K562 (cell line): ENCODE results near the gene HOXA9. TPM values are rescaled to one million over a fixed set of nuclear protein-coding genes. Genes with fewer than 3 reads are reported as not detected.

ENCODE experiments used
- ATAC-seq: fragments of 200-7000 bp; cut with Tn5 transposase; 3 replicates; pipeline ENCODE4 v1.9.1; 2020; ENCODE audit warnings: moderate library complexity
- BruUV-seq: library from RNA; stranded (reverse); fragments of 400-500 nt; replicated peaks from 2 replicates; lab custom pipeline; 2021; lab: Mats Ljungman, UMichigan
- CTCF ChIA-PET: fragments of 300-600 bp; formaldehyde crosslinking; extraction: SDS; loops from one replicate; lab custom pipeline; 2021; ENCODE audit warnings: low intra/inter-chr PET ratio; lab: Yijun Ruan, JAX
- POLR2A ChIA-PET: fragments of 300-600, 350-650 bp; sonication (Branson Sonifier 250); formaldehyde crosslinking; extraction: SDS; loops from one replicate; lab custom pipeline; 2021; ENCODE audit warnings: antibody characterized with exemption, inconsistent platforms; lab: Yijun Ruan, JAX
- DNase-seq, 4 experiments: peaks; one replicate each; pipeline versions ENCODE4 v3.0.0 to v3.0.0-alpha.2; 2011 to 2018; ENCODE audit warnings: low spot score in 3 of 4, mixed read lengths in 3 of 4; ENCODE audit errors: extremely low read depth in 1 of 4
- FAIRE-seq: peaks from 2 replicates; lab custom pipeline; 2011; peaks lifted over from hg19 to GRCh38; lab: Jason Lieb, UNC
- H2AFZ ChIP-seq: 2 replicates; pipeline ENCODE4 v1.6.0; 2011; ENCODE audit warnings: low read depth, low read length, control low read depth, inconsistent platforms
- H3K27ac ChIP-seq: fragments of 200-600 bp; 3 replicates; pipeline ENCODE4 v1.8.0; 2011; ENCODE audit warnings: low read depth, mild to moderate bottlenecking, control low read depth, inconsistent platforms, low read length, moderate library complexity, mixed read lengths; ENCODE audit errors: extremely low read depth
- H3K27me3 ChIP-seq, 2 experiments: fragments of 300-600 bp in 1 of 2; 2 replicates in 1 of 2; 3 replicates in 1 of 2; pipeline versions ENCODE4 v1.6.0 to v1.8.0; 2011; ENCODE audit warnings: inconsistent platforms in 2 of 2, low read length in 2 of 2, mild to moderate bottlenecking in 1 of 2, mixed read lengths in 1 of 2, moderate library complexity in 1 of 2; ENCODE audit not compliant: control insufficient read depth in 2 of 2, insufficient read depth in 2 of 2
- H3K36me3 ChIP-seq: fragments of 300-600 bp; 3 replicates; pipeline ENCODE4 v1.8.0; 2011; ENCODE audit warnings: mild to moderate bottlenecking, low read length, inconsistent platforms; ENCODE audit not compliant: control insufficient read depth, insufficient read depth
- H3K4me1 ChIP-seq, 2 experiments: fragments of 200-600 bp in 1 of 2; replicated peaks in 1 of 2; 2 replicates in 1 of 2; 3 replicates in 1 of 2; pipeline versions ENCODE4 v1.5.1 to v1.8.0; 2011; ENCODE audit warnings: inconsistent platforms in 2 of 2, low read length in 2 of 2, mild to moderate bottlenecking in 1 of 2, mixed read lengths in 1 of 2, moderate library complexity in 1 of 2; ENCODE audit not compliant: control insufficient read depth in 2 of 2, insufficient read depth in 2 of 2
- H3K4me2 ChIP-seq: 2 replicates; pipeline ENCODE4 v1.6.1; 2011; ENCODE audit warnings: low read length, control low read depth, inconsistent platforms, mixed read lengths; ENCODE audit not compliant: insufficient read depth
- H3K4me3 ChIP-seq: fragments of 200-600 bp; sonication (generic), shearing (Covaris generic); 2 replicates; pipeline ENCODE4 v1.5.1; 2016; ENCODE audit warnings: control low read depth, inconsistent platforms
- H3K79me2 ChIP-seq: fragments of 200-600 bp; 3 replicates; pipeline ENCODE4 v1.8.0; 2011; ENCODE audit warnings: low read length, inconsistent platforms; ENCODE audit not compliant: control insufficient read depth, insufficient read depth
- H3K9ac ChIP-seq, 2 experiments: 2 replicates each; pipeline versions ENCODE4 v1.6.0 to v1.6.1; 2011; ENCODE audit warnings: low read depth in 2 of 2, low read length in 2 of 2, control low read depth in 1 of 2, inconsistent platforms in 1 of 2, mild to moderate bottlenecking in 1 of 2, mixed read lengths in 1 of 2; ENCODE audit not compliant: insufficient read depth in 1 of 2
- H3K9me1 ChIP-seq: one replicate; pipeline ENCODE4 v1.6.0; 2011; ENCODE audit warnings: inconsistent platforms, mild to moderate bottlenecking, low read length, moderate library complexity; ENCODE audit not compliant: control insufficient read depth, insufficient read depth
- H3K9me3 ChIP-seq: replicated peaks from 2 replicates; pipeline ENCODE4 v1.5.1; 2011; ENCODE audit warnings: low read depth, low read length, inconsistent platforms; ENCODE audit not compliant: control insufficient read depth, insufficient read depth
- H4K20me1 ChIP-seq: replicated peaks from 2 replicates; pipeline ENCODE4 v1.6.1; 2011; ENCODE audit warnings: low read length, inconsistent platforms, mixed read lengths; ENCODE audit not compliant: control insufficient read depth, insufficient read depth
- BHLHE40 ChIP-seq: IDR thresholded peaks from 2 replicates; pipeline ENCODE4 v1.6.1; 2011; ENCODE audit warnings: low read length, improper control_type of control experiment
- CCAR2 ChIP-seq: fragments of 200-400 bp; formaldehyde crosslinking; IDR thresholded peaks from 2 replicates; pipeline ENCODE4 v1.6.1; 2017; ENCODE audit warnings: mild to moderate bottlenecking, low read depth, low read length
- CSDE1 ChIP-seq, 2 experiments: fragments of 450-650 bp; IDR thresholded peaks; 2 replicates each; pipeline ENCODE4 v1.6.1; 2016; ENCODE audit warnings: mild to moderate bottlenecking in 1 of 2
- ESRRA ChIP-seq: fragments of 450-650 bp; IDR thresholded peaks from 2 replicates; pipeline ENCODE4 v1.6.1; 2014; ENCODE audit warnings: low read depth, mild to moderate bottlenecking, moderate library complexity, borderline replicate concordance
- MEIS2 ChIP-seq: fragments of 450-650 bp; IDR thresholded peaks from 2 replicates; pipeline ENCODE4 v1.6.1; 2014; ENCODE audit warnings: mild to moderate bottlenecking; ENCODE audit not compliant: partially characterized antibody
- NCOA6 ChIP-seq: fragments of 450-650 bp; IDR thresholded peaks from 2 replicates; pipeline ENCODE4 v1.6.1; 2017; ENCODE audit warnings: mild to moderate bottlenecking
- REST ChIP-seq, 2 experiments: fragments of 450-650 bp; formaldehyde crosslinking in 1 of 2; IDR thresholded peaks; 2 replicates each; pipeline versions ENCODE4 v1.4.0 to v1.6.1; 2014 to 2020; ENCODE audit warnings: mild to moderate bottlenecking in 2 of 2, borderline replicate concordance in 1 of 2, low read depth in 1 of 2
- ZNF551 ChIP-seq: fragments of 250-450 bp; sonication (Bioruptor Pico); IDR thresholded peaks from 2 replicates; pipeline ENCODE4 v1.5.0; 2021; ENCODE audit warnings: mild to moderate bottlenecking, moderate library complexity
- WGBS: fragments of 100-300 bp; shearing (Covaris generic); methylation state at CpG from one replicate; pipeline ENCODE4 v1.1.6; 2016; ENCODE audit warnings: low coverage, mixed read lengths; ENCODE audit not compliant: insufficient coverage; ENCODE audit errors: missing lambda C conversion rate; 5-methylcytosine and 5-hydroxymethylcytosine counted together
- in situ Hi-C: fragments of 300-500 bp; cut with MboI; formaldehyde crosslinking; loops from 4 replicates; pipeline ENCODE4 v1.15.0; 2018; ENCODE audit warnings: inconsistent platforms, mixed read lengths
- intact Hi-C: fragments of 100-400 bp; cut with micrococcal nuclease; formaldehyde crosslinking; loops from 2 replicates; pipeline ENCODE4 v1.14.2; 2022
- polyA plus RNA-seq, 8 experiments: library from polyadenylated mRNA; depleted of rRNA in 4 of 8; stranded (reverse) in 5 of 8; unstranded in 3 of 8; fragments of >200 nt; fragmentation: Nextera tagmentation in 2 of 8; fragmentation: Illumina TruSeq in 1 of 8; extraction: Ambion mirVana in 2 of 8; extraction: Trizol in 1 of 8; gene quantifications; 2 replicates each; pipeline versions ENCODE4 v1.2.1 to v1.2.3, GENCODE V29; 2011 to 2014; ENCODE audit warnings: inconsistent platforms in 1 of 8, missing spikeins in 1 of 8
- total RNA-seq, 7 experiments: library from RNA; depleted of rRNA in 6 of 7; stranded (reverse); fragments of >200 nt in 6 of 7; fragmentation: Illumina TruSeq in 2 of 7; extraction: Trizol in 2 of 7; gene quantifications; 2 replicates each; pipeline versions ENCODE4 v1.2.1 to v1.2.3, GENCODE V29; 2011 to 2021; ENCODE audit warnings: low replicate concordance in 1 of 7
- TF ChIP-seq, protein P1 (sequence below), 2 experiments: IDR thresholded peaks in 1 of 2; conservative IDR thresholded peaks in 1 of 2; 2 replicates each; pipeline ENCODE4 v1.6.1; 2016; ENCODE audit warnings: low read depth in 2 of 2, mild to moderate bottlenecking in 1 of 2, missing compliant biosample characterization in 1 of 2, missing genetic modification characterization in 1 of 2, moderate library complexity in 1 of 2

HOXA9 gene
- total and polyA plus RNA-seq, 9 of the 15 experiments (the other 6 are each of a cell fraction or from before 2014, with no cell fraction given) = not detected

- Histone ChIP-seq H3K79me2 (no peaks in the 10 kb centered on the region), H4K20me1 (0 out of 2 replicates have a peak, but pooled peaks cover 6% of the 10 kb centered on the region), H3K9ac (no peak overlapping the region), H3K9me1 (no peaks in the 10 kb centered on the region), H3K36me3 (no peaks in the 10 kb centered on the region), H2AFZ (no peak overlapping the region), H3K27me3 (peaks cover 44 to 62% of the 10 kb centered on the region in 2 experiments), H3K9me3 (no peaks in the 10 kb centered on the region), H3K4me1 (peaks cover 0 to 16% of the 10 kb centered on the region in 2 experiments; a peak in 2 of 5 replicates), H3K27ac (no peak overlapping the region), H3K4me3 (no peak overlapping the region), H3K4me2 (no peak overlapping the region)
- POLR2A ChIA-PET = interaction anchor here (0.6 to 0.7 kb wide), 2 partner anchors 15 to 669 kb away, joined by 3 read pairs; no protein-coding TSS in a partner anchor
- ATAC-seq (no peak), DNase-seq (no peak), FAIRE-seq (no peak)
- intact Hi-C loops (no loop called here), in situ Hi-C loops (no loop called here)
- no TSS peak for BruUV-seq
- whole genome bisulfite sequencing = 13% methylated on average over 19 of the region's 20 CpGs
- CTCF ChIA-PET = no interaction called here
- TF ChIP-seq CSDE1 (IDR thresholded peaks at IDR 0.05) (no peak), REST (IDR thresholded peaks at IDR 0.05; ENCODE audit: borderline replicate concordance) (no peak), REST (CRISPR knock-in tag; IDR thresholded peaks at IDR 0.05; ENCODE audit: low read depth) (no peak), NCOA6 (no peak), ESRRA (no peak), CCAR2 (no peak), MEIS2 (peak; percentile 35), ZNF551 (no peak), BHLHE40 (no peak)
- TF ChIP-seq, protein P1, sequence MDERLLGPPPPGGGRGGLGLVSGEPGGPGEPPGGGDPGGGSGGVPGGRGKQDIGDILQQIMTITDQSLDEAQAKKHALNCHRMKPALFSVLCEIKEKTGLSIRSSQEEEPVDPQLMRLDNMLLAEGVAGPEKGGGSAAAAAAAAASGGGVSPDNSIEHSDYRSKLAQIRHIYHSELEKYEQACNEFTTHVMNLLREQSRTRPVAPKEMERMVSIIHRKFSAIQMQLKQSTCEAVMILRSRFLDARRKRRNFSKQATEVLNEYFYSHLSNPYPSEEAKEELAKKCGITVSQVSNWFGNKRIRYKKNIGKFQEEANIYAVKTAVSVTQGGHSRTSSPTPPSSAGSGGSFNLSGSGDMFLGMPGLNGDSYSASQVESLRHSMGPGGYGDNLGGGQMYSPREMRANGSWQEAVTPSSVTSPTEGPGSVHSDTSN (CRISPR knock-in tag; IDR thresholded peaks at IDR 0.05; ENCODE audit: low read depth) = no peak
- TF ChIP-seq, protein P1 (tag; conservative IDR thresholded peaks at IDR 0.05; ENCODE audit: low read depth) = 0 out of 2 replicates have a peak, but pooled peaks have one; percentile 37
Measured at GRCh38 chr7:27116031-27116961, 49.0 kb downstream of the HOXA9 start.
